GM19395 (cell line): Measurements from ENCODE around the gene SIT1.

Experiments used
- ATAC-seq: cut with Tn5 transposase; IDR thresholded peaks from one replicate; pipeline ENCODE4 v1.9.1; 2021; ENCODE audit warnings: mild to moderate bottlenecking, moderate library complexity; ENCODE audit not compliant: unreplicated experiment

SIT1 gene

DNA sequence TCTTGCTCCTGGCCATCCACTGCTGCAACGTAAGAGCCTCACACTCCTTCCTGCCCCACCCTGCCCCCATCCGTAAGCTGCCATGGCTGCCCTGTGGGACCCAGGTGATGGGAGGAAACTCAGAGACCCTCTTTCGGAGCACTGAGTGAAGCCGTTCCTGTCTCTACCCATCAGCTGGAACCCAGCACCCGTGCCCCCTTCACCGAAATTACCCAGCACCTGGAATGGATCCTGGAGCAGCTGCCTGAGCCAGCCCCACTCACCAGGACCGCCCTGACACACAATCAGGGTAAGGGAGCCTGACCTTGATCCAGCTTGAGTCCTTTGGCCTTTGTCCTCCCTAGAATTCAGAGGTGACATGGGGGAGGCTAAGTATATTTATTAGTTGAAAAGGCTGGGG, 42.5 kb downstream of the SIT1 start:
- ATAC-seq = no peak

DNA sequence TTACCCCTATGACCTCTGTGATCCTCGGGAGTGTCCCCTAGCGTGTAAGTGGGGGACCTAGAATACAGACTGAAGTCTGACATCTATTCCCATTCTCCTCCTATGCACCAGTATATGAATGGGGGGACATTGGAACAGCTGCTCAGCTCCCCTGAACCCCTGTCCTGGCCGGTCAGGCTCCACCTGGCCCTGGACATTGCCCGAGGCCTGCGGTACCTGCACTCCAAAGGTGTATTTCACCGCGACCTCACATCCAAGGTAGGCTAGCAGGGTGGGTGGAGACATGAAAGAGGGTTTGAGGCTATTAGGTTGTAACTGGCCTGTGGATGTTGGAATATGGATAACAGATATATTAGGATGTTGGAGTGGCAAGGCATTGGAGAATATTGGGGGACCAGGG, 44.0 kb downstream of the SIT1 start:
- no peak for ATAC-seq

DNA sequence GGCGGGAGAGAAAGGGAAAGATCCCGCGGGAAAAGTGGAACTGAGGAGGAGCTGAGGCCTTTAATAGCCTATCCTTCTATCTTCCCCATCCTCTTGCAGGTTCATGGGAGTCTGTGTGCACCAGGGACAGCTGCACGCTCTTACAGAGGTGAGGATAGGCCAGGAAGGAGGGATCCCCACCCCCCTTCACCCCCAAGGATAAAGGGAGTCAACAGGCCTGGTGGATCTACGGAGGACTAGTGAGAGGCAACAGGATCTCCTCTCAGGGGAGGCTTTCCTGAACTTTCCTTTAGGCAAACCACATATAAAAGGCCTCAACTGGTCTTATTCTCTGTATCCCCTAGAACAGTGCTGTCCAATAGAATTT, 44.6 kb downstream of the SIT1 start:
- ATAC-seq = no peak

DNA sequence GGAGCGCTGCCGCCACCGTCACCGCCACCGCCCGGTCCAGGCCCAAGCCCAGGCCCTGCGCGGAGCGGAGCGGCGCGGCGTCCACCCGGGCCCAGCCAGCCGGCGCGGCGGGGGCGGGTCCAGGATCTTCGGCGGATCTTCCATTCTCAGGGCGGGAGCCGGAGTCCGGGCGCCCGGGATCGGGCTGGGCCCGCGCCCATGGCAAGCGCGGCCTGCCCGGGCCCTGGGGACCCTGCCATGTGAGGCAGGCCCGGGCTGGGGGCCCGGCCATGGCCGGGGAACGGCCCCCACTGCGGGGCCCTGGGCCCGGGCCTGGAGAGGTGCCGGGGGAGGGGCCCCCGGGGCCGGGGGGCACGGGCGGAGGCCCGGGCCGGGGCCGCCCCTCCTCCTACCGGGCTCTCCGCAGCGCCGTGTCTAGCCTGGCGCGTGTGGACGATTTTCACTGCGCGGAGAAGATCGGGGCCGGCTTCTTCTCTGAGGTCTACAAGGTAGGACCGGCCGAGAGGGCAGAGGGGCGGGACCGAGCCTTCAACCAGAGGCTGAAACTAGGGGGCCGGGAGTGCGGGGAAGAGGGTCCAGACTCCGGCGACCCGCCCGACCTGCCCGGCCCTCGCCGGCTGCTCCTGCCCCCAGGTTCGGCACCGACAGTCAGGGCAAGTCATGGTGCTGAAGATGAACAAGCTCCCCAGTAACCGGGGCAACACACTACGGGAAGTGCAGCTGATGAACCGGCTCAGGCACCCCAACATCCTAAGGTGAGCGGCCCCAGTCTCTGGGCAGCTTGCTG, 45.2 kb downstream of the SIT1 start:
- ATAC-seq = peak; percentile 3

DNA sequence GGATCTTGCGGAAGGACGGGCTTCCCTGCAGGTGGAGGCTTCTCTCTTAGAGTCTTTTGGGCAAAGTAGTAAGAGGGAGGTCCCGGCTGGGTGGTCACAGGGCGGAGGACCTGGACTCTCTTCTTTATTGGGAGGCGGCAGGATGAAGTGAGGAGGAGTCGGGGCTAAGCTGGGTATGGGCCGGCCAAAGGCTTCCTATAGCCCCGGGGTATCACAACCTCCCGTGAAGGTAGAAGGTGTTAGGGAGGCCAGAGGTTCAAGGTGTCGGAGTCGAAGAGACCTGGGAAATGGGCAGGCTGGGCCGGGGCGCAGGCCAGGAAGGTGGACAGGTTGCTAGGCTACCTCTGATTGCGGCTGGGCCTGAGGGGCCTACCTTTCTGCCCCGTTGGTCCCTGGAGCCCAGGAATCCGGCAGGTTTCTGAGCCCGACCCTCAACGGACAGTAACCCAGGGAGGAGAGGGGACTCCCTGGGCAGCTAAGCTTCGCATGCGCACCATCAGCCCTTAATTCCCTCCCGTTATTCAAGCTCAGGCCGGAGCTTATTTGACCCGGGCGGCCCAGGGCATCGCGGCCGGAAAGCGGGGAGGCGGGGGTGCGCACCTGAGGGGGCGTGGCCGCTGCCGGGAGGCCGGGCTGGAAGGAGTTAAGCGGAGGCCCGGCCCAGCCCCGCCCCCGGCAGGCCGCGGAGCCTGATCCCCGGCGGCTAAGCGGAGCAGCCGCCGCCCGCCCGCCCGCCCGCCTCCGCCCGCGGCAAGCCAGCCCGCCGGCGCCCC, 46.0 kb downstream of the SIT1 start, which contains the start of gene TESK1:
Gene TESK1 (plus strand): TSS at position 685 of the 773 bp plus-strand sequence. CDS start 358 bp downstream, outside the sequence.
- peak; percentile 48 for ATAC-seq

DNA sequence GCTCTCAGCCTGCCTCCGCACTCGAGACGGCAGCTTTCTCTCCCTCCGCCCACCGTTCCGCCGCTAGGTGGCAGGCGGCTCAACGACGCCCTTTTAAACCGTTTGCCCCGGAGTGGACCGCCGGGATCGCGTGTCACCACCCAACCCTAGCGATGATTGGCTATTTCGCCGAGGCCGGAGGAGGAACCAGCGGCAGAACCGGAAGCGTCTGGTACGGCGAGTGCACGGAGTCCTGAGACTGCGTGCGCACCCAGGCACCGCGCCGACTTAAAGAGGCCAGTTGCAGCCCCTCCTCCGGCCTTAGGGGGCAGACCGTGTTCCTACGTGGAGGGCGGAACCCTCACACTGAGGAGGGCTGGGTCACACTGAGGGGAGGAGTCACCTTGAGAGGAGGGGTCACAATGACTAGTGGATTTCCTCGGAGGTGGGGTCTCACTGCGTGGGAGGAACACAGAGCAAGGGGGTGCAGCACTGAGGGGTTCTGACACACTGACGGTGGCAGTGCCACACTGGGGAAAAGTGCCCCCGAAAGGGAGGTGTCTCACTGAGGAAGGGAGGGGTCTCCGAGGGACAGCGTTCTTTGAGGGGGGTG, 46.6 kb downstream of the SIT1 start:
- ATAC-seq = peak; percentile 87

DNA sequence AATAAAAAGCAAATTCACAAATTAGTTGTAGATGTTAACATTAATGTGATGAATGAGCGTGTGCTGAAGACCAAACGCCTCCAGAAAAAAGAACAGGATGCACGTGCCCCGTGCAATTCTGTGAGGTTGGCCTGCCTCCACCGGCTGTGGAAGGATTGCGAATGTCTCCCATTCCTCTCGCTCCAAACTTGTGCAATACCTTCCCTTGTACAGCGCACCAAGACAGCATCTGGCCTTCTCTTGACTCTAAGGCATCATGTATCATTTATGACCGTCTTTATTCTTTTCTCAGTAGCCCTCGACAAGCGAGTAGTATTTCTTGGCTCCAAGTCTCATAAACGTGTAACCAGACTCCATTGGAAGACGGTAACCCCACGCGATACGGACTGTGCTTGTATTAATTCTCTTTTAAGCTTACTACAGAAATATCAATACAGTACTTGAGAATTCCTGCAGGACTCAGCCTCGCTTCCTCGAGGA, 47.2 kb downstream of the SIT1 start:
- peak; percentile 5 for ATAC-seq

DNA sequence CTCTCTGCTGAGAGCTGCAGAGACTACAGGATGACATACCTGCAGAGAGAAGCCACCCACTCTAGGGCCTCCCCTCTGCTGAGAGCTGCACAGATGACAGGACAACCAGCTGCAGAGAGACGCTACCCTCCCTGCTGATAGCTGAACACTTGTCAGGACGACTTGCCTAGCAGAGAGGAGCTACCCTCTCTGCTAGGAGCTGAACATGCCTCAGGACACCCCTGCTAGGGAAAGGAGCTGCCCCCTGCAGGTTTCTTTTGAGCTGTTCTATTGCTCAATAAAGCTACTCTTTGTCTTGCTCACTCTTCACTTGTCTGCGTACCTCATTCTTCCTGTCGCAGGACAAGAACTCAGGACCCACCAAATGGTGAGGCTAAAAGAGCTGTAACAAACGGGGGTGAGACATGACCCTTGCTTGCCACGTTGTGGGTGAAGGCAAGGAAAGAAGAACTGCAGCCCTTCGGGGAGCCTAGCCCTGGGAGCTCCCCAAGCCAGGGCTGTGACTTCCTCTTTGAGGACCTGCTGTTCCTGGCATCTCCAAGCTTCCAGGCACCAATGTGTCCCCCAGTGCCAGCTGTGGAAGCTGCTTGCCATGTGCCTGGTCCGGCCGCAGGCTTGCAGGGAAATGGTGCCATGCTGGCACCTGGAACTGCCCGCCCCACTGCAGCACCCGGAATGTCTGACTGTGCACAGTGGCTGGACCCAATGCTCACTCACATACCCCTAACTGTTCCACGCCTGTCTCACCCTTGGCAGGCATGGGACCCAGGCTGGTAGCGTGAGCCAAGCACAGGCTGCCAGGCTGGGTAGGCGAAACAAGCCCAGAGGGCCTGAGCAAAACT, 50.7 kb downstream of the SIT1 start:
- no peak for ATAC-seq
